HG02623 (cell line): ENCODE measurements around the gene HBZ.
"Not testable (repeated sequence)": the region's sequence is repeated elsewhere in the genome, so short reads cannot be mapped to it uniquely, and the experiment has no call there.

Source experiments
- ATAC-seq: cut with Tn5 transposase; IDR thresholded peaks from one replicate; pipeline ENCODE4 v1.9.1; 2021; ENCODE audit warnings: moderate library complexity; ENCODE audit not compliant: unreplicated experiment

HBZ gene

GRCh38 chr16:152141-153128 is at the start of gene HBZ:
Gene HBZ (plus strand): TSS chr16:152644. CDS start chr16:152910, 266 bp downstream.
- no peak for ATAC-seq

GRCh38 chr16:104355-104754 is 48.1 kb upstream of the HBZ start:
- ATAC-seq: no peak

- ATAC-seq: no peak
These were observed 47.5 kb upstream of the HBZ start for GRCh38 chr16:104928-105327.

GRCh38 chr16:105521-105920 is 46.9 kb upstream of the HBZ start:
- no peak for ATAC-seq

- ATAC-seq: no peak
These were observed 45.7 kb upstream of the HBZ start for GRCh38 chr16:106623-107324.

GRCh38 chr16:112153-112840 is 40.1 kb upstream of the HBZ start:
- ATAC-seq: no peak

- ATAC-seq: no peak
These were observed 38.1 kb upstream of the HBZ start for GRCh38 chr16:114327-114726.

GRCh38 chr16:116015-116414 is 36.4 kb upstream of the HBZ start:
- no peak for ATAC-seq

- ATAC-seq: no peak
These were observed 34.8 kb upstream of the HBZ start for GRCh38 chr16:117379-118365.

- ATAC-seq: no peak
These were observed 33.6 kb upstream of the HBZ start for GRCh38 chr16:118857-119256.

GRCh38 chr16:119295-119694 is 33.1 kb upstream of the HBZ start:
- no peak for ATAC-seq

- no peak for ATAC-seq
These were observed 32.5 kb upstream of the HBZ start for GRCh38 chr16:119835-120491.

- ATAC-seq: no peak
These were observed 31.7 kb upstream of the HBZ start for GRCh38 chr16:120756-121155.

GRCh38 chr16:122361-122760 is 30.1 kb upstream of the HBZ start:
- ATAC-seq: no peak

GRCh38 chr16:123558-124350 is 28.7 kb upstream of the HBZ start:
- ATAC-seq: not testable (repeated sequence)

- ATAC-seq: no peak
These were observed 27.4 kb upstream of the HBZ start for GRCh38 chr16:125011-125410.

GRCh38 chr16:129075-129474 is 23.4 kb upstream of the HBZ start:
- no peak for ATAC-seq

GRCh38 chr16:130533-131173 is 21.8 kb upstream of the HBZ start:
- ATAC-seq: no peak
